Activated CD4-positive, alpha-beta T cell treated with anti-CD3 and anti-CD28 coated beads, Interleukin-2, Interleukin-4, amounts not matched to agents 100 ng/mL and 50 ng/mL, durations not matched to agents 16 hours and 8 hours (primary cell): Measurements from ENCODE around the gene MYRF.

Source experiments
- DNase-seq: peaks from one replicate; pipeline ENCODE4 v3.0.0-alpha.2; 2020; ENCODE audit warnings: low spot score

Gene MYRF

GRCh38 chr11:61752117-61752924 lies at the start of gene MYRF:
TSS of gene MYRF (plus strand) at chr11:61752636. CDS start at chr11:61752745, 109 bp downstream.
- peak; percentile 35 for DNase-seq

GRCh38 chr11:61702701-61703312 lies 49.6 kb upstream of the MYRF start:
- DNase-seq, result no peak

GRCh38 chr11:61704838-61705237 lies 47.6 kb upstream of the MYRF start:
- no peak for DNase-seq

- DNase-seq, result no peak
These were observed 45.7 kb upstream of the MYRF start for GRCh38 chr11:61706452-61707400.

GRCh38 chr11:61707574-61707973 lies 44.9 kb upstream of the MYRF start:
- no peak for DNase-seq

- no peak for DNase-seq
These were observed 43.3 kb upstream of the MYRF start for GRCh38 chr11:61709110-61709509.

- DNase-seq, result no peak
These were observed 42.9 kb upstream of the MYRF start for GRCh38 chr11:61709572-61709971.

GRCh38 chr11:61710019-61710418 lies 42.4 kb upstream of the MYRF start:
- no peak for DNase-seq

- DNase-seq, result no peak
These were observed 41.4 kb upstream of the MYRF start for GRCh38 chr11:61711037-61711436.

- DNase-seq, result no peak
These were observed 40.9 kb upstream of the MYRF start for GRCh38 chr11:61711498-61711897.

GRCh38 chr11:61712314-61712713 lies 40.1 kb upstream of the MYRF start:
- no peak for DNase-seq

GRCh38 chr11:61712846-61713245 lies 39.6 kb upstream of the MYRF start:
- DNase-seq, result no peak

- no peak for DNase-seq
These were observed 39.0 kb upstream of the MYRF start for GRCh38 chr11:61713464-61713863.

GRCh38 chr11:61713906-61714305 lies 38.5 kb upstream of the MYRF start:
- DNase-seq, result no peak

GRCh38 chr11:61714316-61714715 lies 38.1 kb upstream of the MYRF start:
- no peak for DNase-seq

- no peak for DNase-seq
These were observed 37.5 kb upstream of the MYRF start for GRCh38 chr11:61714916-61715315.

- DNase-seq, result no peak
These were observed 36.6 kb upstream of the MYRF start for GRCh38 chr11:61715867-61716266.

GRCh38 chr11:61716478-61717285 lies 35.8 kb upstream of the MYRF start:
- no peak for DNase-seq

- DNase-seq, result no peak
These were observed 35.0 kb upstream of the MYRF start for GRCh38 chr11:61717286-61718033.

GRCh38 chr11:61718046-61718531 lies 34.3 kb upstream of the MYRF start:
- no peak for DNase-seq
